Endothelial cell of umbilical vein (primary cell): ENCODE results near the gene MYO1F. TPM values are rescaled to one million over a fixed set of nuclear protein-coding genes. Genes with fewer than 3 reads are reported as not detected.

ENCODE experiments used
- BruUV-seq: library from RNA; stranded (reverse); fragments of 400-500 nt; replicated peaks from 2 replicates; lab custom pipeline; 2021; lab: Mats Ljungman, UMichigan
- CTCF ChIA-PET: fragments of 300-600, 350-600 bp; sonication (Branson Sonifier 250); formaldehyde crosslinking; loops from one replicate; lab custom pipeline; 2021; ENCODE audit warnings: antibody characterized with exemption, inconsistent platforms; lab: Charles Lee
- POLR2A ChIA-PET: fragments of 300-600, 350-600 bp; sonication (Branson Sonifier 250); formaldehyde crosslinking; loops from one replicate; lab custom pipeline; 2021; ENCODE audit warnings: antibody characterized with exemption, inconsistent platforms; lab: Charles Lee
- DNase-seq: peaks from one replicate; pipeline ENCODE4 v3.0.0-alpha.2; 2011; ENCODE audit warnings: low read depth, low spot score
- FAIRE-seq: peaks from 2 replicates; lab custom pipeline; 2011; peaks lifted over from hg19 to GRCh38; lab: Jason Lieb, UNC
- H2AFZ ChIP-seq: 2 replicates; pipeline ENCODE4 v1.6.0; 2012; ENCODE audit warnings: low read depth, low read length, control low read depth, inconsistent platforms
- H3K27ac ChIP-seq: 2 replicates; pipeline ENCODE4 v1.5.1; 2011; ENCODE audit warnings: low read depth, mild to moderate bottlenecking, control low read depth, low read length, moderate library complexity; ENCODE audit not compliant: insufficient read depth
- H3K27me3 ChIP-seq, 2 experiments: 2 replicates each; pipeline versions ENCODE4 v1.6.0 to v1.6.1; 2011; ENCODE audit warnings: low read length in 2 of 2, mixed read lengths in 1 of 2; ENCODE audit not compliant: control insufficient read depth in 2 of 2, insufficient read depth in 2 of 2
- H3K36me3 ChIP-seq, 2 experiments: 2 replicates in 1 of 2; 3 replicates in 1 of 2; pipeline ENCODE4 v1.5.1; 2011; ENCODE audit warnings: low read length in 2 of 2, mild to moderate bottlenecking in 1 of 2, moderate library complexity in 1 of 2; ENCODE audit not compliant: control insufficient read depth in 2 of 2, insufficient read depth in 2 of 2; ENCODE audit errors: extremely low read depth in 1 of 2
- H3K4me1 ChIP-seq: 3 replicates; pipeline ENCODE4 v1.5.1; 2011; ENCODE audit warnings: mild to moderate bottlenecking, low read length; ENCODE audit not compliant: control insufficient read depth, insufficient read depth; ENCODE audit errors: extremely low read depth
- H3K4me2 ChIP-seq: 2 replicates; pipeline ENCODE4 v1.6.1; 2011; ENCODE audit warnings: low read length, control low read depth, mixed read lengths; ENCODE audit not compliant: insufficient read depth
- H3K4me3 ChIP-seq, 3 experiments: fragments of 200-600 bp in 1 of 3; sonication (generic), shearing (Covaris generic) in 1 of 3; replicated peaks in 1 of 3; 2 replicates each; pipeline ENCODE4 v1.5.1; 2011 to 2016; ENCODE audit warnings: control low read depth in 3 of 3, low read length in 3 of 3, mild to moderate bottlenecking in 2 of 3, inconsistent platforms in 1 of 3, low read depth in 1 of 3, moderate library complexity in 1 of 3; ENCODE audit not compliant: insufficient read depth in 1 of 3
- H3K79me2 ChIP-seq: 2 replicates; pipeline ENCODE4 v1.6.0; 2012; ENCODE audit warnings: low read length, inconsistent platforms; ENCODE audit not compliant: control insufficient read depth, insufficient read depth
- H3K9ac ChIP-seq: replicated peaks from 2 replicates; pipeline ENCODE3; 2011; ENCODE audit warnings: low read length, control low read depth; ENCODE audit not compliant: insufficient read depth; ENCODE audit errors: extremely low read depth
- H3K9me1 ChIP-seq: replicated peaks from 3 replicates; pipeline ENCODE4 v1.6.0; 2011; ENCODE audit warnings: mild to moderate bottlenecking, low read length; ENCODE audit not compliant: control insufficient read depth, insufficient read depth; ENCODE audit errors: extremely low read depth
- H3K9me3 ChIP-seq: replicated peaks from 2 replicates; pipeline ENCODE4 v1.5.1; 2012; ENCODE audit warnings: low read length, inconsistent platforms; ENCODE audit not compliant: control insufficient read depth, insufficient read depth
- H4K20me1 ChIP-seq: replicated peaks from 2 replicates; pipeline ENCODE3; 2011; ENCODE audit warnings: mild to moderate bottlenecking, low read length; ENCODE audit not compliant: control insufficient read depth, insufficient read depth; ENCODE audit errors: extremely low read depth
- EZH2 ChIP-seq: IDR thresholded peaks from 2 replicates; pipeline ENCODE4 v1.6.1; 2012; ENCODE audit warnings: borderline replicate concordance, low read depth, mild to moderate bottlenecking, moderate library complexity, low read length, inconsistent platforms; ENCODE audit not compliant: severe bottlenecking
- FOS ChIP-seq: IDR thresholded peaks from 2 replicates; pipeline ENCODE4 v1.6.1; 2011; ENCODE audit warnings: mild to moderate bottlenecking, low read length, moderate library complexity, borderline replicate concordance; ENCODE audit not compliant: insufficient read depth
- GATA2 ChIP-seq: IDR thresholded peaks from 2 replicates; pipeline ENCODE4 v1.7.0; 2011; ENCODE audit warnings: low read depth, mild to moderate bottlenecking, moderate library complexity, mixed read lengths, low read length; ENCODE audit not compliant: insufficient read length, insufficient read depth
- JUN ChIP-seq: IDR thresholded peaks from 2 replicates; pipeline ENCODE4 v1.6.1; 2011; ENCODE audit warnings: borderline replicate concordance, low read depth; ENCODE audit not compliant: insufficient read length, insufficient read depth
- MYC ChIP-seq: IDR thresholded peaks from one replicate; pipeline ENCODE4 v1.6.1; 2011; ENCODE audit warnings: mild to moderate bottlenecking, low read depth, low read length
- POLR2A ChIP-seq: IDR thresholded peaks from 2 replicates; pipeline ENCODE4 v1.6.1; 2012; ENCODE audit warnings: low read depth, mild to moderate bottlenecking, control low read depth, low read length
- POLR2AphosphoS5 ChIP-seq: IDR thresholded peaks from 2 replicates; pipeline ENCODE4 v1.6.1; 2012; ENCODE audit warnings: low read depth, mild to moderate bottlenecking, control low read depth, low read length, moderate library complexity; ENCODE audit not compliant: insufficient read depth
- dilution Hi-C: fragments of 300-500 bp; cut with MboI; formaldehyde crosslinking; loops from one replicate; pipeline ENCODE4 v1.15.0; 2019; ENCODE audit warnings: low sequenced_read_pairs; ENCODE audit not compliant: extremely low pct_ligation_motif_present
- intact Hi-C: fragments of 100-400 bp; cut with micrococcal nuclease; formaldehyde crosslinking; loops from one replicate; pipeline ENCODE4 v1.10.0; 2022
- polyA plus RNA-seq, 4 experiments: library from polyadenylated mRNA; depleted of rRNA in 3 of 4; stranded (reverse) in 3 of 4; unstranded in 1 of 4; fragments of >200 nt; gene quantifications; 2 replicates each; pipeline versions ENCODE4 v1.2.1 to v1.2.3, GENCODE V29; 2011 to 2012; ENCODE audit warnings: missing spikeins in 1 of 4
- total RNA-seq: library from RNA; stranded (reverse); gene quantifications from 2 replicates; pipeline ENCODE4 v1.2.3, GENCODE V29; 2021
- TF ChIP-seq, protein P1 (sequence below): IDR thresholded peaks from 2 replicates; pipeline ENCODE4 v1.6.1; 2011; ENCODE audit not compliant: insufficient read depth, insufficient read length
- TF ChIP-seq, protein P2 (sequence below), 2 donors: IDR thresholded peaks; 1 replicate in 1 of 2; 2 replicates in 1 of 2; pipeline ENCODE4 v1.5.1; 2011; ENCODE audit warnings: low read length in 2 of 2, mild to moderate bottlenecking in 2 of 2, moderate library complexity in 2 of 2, control low read depth in 1 of 2, inconsistent platforms in 1 of 2, low read depth in 1 of 2; ENCODE audit not compliant: insufficient read depth in 1 of 2; ENCODE audit errors: extremely low read depth in 1 of 2

The MYO1F gene
- total and polyA plus RNA-seq, 2 donors (not counting 3 experiments of a cell fraction or from before 2014, with no cell fraction given): 0.22 to 0.39 TPM

DNA sequence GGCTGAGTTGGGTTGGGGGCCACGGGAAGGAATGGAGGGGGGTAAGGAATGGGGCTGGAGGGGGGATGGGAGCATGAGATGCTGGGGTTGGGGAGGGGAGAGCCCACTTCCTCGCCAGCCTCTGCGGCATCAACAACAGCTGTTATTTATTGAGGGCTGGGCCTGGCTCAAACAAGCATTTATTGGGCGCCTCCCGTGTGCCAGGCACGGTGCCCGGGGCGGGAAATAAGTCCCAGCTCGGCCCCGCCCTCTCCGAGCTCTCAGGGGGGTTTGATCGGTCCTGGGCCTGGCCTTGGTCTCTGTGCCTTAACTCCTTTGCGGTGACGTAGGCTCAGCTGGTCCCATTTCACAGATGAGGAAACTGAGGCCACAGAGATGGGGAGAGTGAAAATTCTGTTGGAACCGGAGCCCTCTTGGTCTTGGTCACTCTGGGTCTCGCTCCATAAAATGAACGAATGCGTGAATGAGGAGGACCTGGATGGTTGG, 34.2 kb upstream of the MYO1F start:
- Histone ChIP-seq H3K9ac (no peak overlapping the region), H3K4me3 (no peak overlapping the region), H3K9me1 (no peaks in the 10 kb centered on the region), H3K36me3 (no peaks in the 10 kb centered on the region), H3K4me2 (no peak overlapping the region), H3K9me3 (no peaks in the 10 kb centered on the region), H3K4me1 (peaks cover 9% of the 10 kb centered on the region), H3K27me3 (no peaks in the 10 kb centered on the region), H2AFZ (no peak overlapping the region), H3K79me2 (no peaks in the 10 kb centered on the region), H3K27ac (no peak overlapping the region), H4K20me1 (no peaks in the 10 kb centered on the region)
- no TSS peak for BruUV-seq
- CTCF ChIA-PET: interaction anchor here (2.6 kb wide), 1 partner anchor 30 kb away, joined by 12 read pairs; no protein-coding TSS in a partner anchor
- dilution Hi-C loops: no loop called here
- intact Hi-C loops: no loop called here
- FAIRE-seq: no peak
- POLR2A ChIA-PET: no interaction called here
- no peak for TF ChIP-seq GATA2
- TF ChIP-seq POLR2A: no peak
- no peak for TF ChIP-seq POLR2AphosphoS5
- no peak for TF ChIP-seq FOS
- no peak for TF ChIP-seq MYC
- TF ChIP-seq, protein P1, sequence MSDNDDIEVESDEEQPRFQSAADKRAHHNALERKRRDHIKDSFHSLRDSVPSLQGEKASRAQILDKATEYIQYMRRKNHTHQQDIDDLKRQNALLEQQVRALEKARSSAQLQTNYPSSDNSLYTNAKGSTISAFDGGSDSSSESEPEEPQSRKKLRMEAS: no peak
- no peak for TF ChIP-seq EZH2
- TF ChIP-seq, protein P2, sequence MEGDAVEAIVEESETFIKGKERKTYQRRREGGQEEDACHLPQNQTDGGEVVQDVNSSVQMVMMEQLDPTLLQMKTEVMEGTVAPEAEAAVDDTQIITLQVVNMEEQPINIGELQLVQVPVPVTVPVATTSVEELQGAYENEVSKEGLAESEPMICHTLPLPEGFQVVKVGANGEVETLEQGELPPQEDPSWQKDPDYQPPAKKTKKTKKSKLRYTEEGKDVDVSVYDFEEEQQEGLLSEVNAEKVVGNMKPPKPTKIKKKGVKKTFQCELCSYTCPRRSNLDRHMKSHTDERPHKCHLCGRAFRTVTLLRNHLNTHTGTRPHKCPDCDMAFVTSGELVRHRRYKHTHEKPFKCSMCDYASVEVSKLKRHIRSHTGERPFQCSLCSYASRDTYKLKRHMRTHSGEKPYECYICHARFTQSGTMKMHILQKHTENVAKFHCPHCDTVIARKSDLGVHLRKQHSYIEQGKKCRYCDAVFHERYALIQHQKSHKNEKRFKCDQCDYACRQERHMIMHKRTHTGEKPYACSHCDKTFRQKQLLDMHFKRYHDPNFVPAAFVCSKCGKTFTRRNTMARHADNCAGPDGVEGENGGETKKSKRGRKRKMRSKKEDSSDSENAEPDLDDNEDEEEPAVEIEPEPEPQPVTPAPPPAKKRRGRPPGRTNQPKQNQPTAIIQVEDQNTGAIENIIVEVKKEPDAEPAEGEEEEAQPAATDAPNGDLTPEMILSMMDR (IDR thresholded peaks at IDR 0.05; ENCODE audit: extremely low read depth in 1 of 2, insufficient read depth in 1 of 2, low read depth in 1 of 2, low read length in 2 of 2): no peak
- no peak for TF ChIP-seq JUN
- DNase-seq: no peak
